ENCODE data around the gene NSD1.
A peak's percentile ranks its signal among the peaks of the same experiment; 100 is the strongest.
"Not testable (repeated sequence)": the region's sequence is repeated elsewhere in the genome, so short reads cannot be mapped to it uniquely, and the experiment has no call there.

Gene NSD1

DNA sequence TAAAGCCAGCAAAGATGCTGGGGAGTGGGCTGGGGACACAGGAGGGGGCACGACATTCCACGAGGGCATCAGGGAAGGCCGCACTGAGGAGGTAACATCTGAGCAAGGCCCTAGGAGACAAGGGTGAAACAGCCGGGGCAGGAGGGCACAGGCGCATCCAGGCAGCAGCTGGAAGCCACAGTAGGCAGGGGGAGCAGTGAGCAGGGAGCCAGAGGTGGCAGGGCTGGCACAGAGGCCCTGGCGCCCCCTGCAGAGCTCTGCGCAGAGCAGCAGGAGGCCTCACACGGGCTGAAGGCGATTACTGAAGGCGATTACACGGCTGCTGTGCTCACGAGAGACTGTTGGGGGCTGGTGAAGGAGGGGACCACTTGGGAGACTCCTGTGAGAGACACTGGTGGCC, 202.5 kb downstream of the NSD1 start:
- H3K36me3 Mint-ChIP-seq (ENCODE audit: low read depth), result peaks cover 30% of the 10 kb centered on the region
- no peaks in the 10 kb centered on the region for H3K4me1 Mint-ChIP-seq

GRCh38 chr5:177336603-177337494, 203.3 kb downstream of the NSD1 start:
- Mint-ChIP-seq H3K27ac (no peak overlapping the region), H3K9me3 (no peaks in the 10 kb centered on the region), H3K4me1 (no peaks in the 10 kb centered on the region), H3K36me3 (ENCODE audit: low read depth) (peaks cover 37% of the 10 kb centered on the region), H3K27me3 (ENCODE audit: low read depth, poor library complexity) (peaks cover 3% of the 10 kb centered on the region), H3K4me3 (no peak overlapping the region)
- no peak for DNase-seq
- TF ChIP-seq, protein P1, sequence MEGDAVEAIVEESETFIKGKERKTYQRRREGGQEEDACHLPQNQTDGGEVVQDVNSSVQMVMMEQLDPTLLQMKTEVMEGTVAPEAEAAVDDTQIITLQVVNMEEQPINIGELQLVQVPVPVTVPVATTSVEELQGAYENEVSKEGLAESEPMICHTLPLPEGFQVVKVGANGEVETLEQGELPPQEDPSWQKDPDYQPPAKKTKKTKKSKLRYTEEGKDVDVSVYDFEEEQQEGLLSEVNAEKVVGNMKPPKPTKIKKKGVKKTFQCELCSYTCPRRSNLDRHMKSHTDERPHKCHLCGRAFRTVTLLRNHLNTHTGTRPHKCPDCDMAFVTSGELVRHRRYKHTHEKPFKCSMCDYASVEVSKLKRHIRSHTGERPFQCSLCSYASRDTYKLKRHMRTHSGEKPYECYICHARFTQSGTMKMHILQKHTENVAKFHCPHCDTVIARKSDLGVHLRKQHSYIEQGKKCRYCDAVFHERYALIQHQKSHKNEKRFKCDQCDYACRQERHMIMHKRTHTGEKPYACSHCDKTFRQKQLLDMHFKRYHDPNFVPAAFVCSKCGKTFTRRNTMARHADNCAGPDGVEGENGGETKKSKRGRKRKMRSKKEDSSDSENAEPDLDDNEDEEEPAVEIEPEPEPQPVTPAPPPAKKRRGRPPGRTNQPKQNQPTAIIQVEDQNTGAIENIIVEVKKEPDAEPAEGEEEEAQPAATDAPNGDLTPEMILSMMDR (IDR thresholded peaks at IDR 0.05), result no peak

More for the DNA sequence above, 202.5 kb downstream of the NSD1 start:
- Mint-ChIP-seq H3K4me3 (no peak overlapping the region), H3K9me3 (no peaks in the 10 kb centered on the region), H3K27me3 (ENCODE audit: low read depth, poor library complexity) (peaks cover 3% of the 10 kb centered on the region), H3K27ac (no peak overlapping the region)
- TF ChIP-seq, protein P1 (IDR thresholded peaks at IDR 0.05), result peak; percentile 8
- no peak for DNase-seq

DNA sequence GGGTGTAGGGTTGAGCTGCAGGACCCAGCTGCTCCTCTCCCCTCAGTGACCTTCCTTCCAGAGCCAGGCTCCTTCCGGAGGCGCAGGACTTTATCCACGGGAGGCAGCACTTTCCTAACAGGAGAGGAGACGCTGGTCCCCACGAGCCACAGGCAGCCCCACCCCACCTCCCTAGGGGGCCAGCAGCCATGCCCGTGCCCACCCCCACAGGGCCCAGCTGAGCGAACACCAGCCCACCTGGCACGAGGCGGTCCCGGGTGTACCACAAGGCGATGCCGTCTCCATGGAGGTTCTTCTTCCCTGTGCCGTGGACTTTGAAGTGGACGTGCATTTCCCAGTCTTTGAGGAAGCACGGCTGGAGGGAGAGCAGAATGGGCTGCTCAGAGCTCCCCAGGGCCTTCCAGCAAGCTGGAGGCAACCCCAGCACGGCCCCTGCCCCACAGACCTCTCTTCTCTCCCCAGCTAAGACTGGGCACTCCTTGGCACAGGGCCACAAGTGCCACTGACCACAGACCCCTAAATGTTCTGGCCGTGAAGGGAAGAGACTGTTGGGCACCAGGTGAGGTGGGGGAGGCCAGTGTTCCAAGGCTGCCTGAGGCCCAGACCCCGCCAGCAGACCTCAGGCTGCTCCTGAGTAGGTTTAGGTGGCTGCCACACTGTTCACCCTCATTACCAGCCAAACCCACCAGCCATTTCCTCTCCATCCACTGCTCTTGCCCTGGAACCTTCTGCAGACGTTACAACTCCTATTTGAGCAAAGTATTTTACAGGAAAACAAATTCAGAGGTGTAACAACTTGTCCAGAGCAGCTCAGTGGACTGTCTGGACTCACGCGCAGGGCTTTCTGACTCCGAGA, 204.9 kb downstream of the NSD1 start:
- TF ChIP-seq, protein P1 (IDR thresholded peaks at IDR 0.05), result no peak
- Mint-ChIP-seq H3K4me3 (no peak overlapping the region), H3K4me1 (no peaks in the 10 kb centered on the region), H3K27me3 (ENCODE audit: low read depth, poor library complexity) (peaks cover 3% of the 10 kb centered on the region), H3K36me3 (ENCODE audit: low read depth) (peaks cover 46% of the 10 kb centered on the region), H3K9me3 (no peaks in the 10 kb centered on the region), H3K27ac (no peak overlapping the region)
- DNase-seq, result no peak

DNA sequence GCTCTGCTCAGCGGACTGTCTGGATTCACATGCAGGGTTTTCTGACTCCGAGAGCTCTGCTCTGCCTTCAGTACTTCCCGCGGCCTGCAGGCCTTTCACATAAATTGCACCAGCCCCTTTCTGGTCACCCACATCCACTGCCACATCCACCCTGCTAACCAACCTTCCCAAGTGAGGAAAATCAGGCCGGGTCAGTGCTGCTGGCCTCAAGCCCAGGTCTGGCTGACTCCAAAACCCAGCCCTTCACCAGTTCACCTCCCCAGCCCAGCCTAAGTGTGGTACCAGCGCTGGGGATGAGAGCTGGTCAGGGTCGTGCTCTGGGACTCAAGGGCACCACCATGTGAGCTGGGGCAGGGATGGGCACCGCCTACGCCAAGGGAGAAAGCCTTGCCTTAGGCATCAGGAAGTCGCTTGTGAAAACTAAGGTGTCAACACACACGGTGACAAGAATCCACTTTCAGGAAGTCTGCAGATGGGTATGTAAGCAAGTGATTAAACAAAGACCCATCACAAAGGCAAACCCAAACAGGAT, 205.6 kb downstream of the NSD1 start:
- H3K4me1 Mint-ChIP-seq, result no peaks in the 10 kb centered on the region
- peaks cover 3% of the 10 kb centered on the region for H3K27me3 Mint-ChIP-seq (ENCODE audit: low read depth, poor library complexity)
- H3K36me3 Mint-ChIP-seq (ENCODE audit: low read depth), result peaks cover 42% of the 10 kb centered on the region
- DNase-seq, result no peak
- H3K27ac Mint-ChIP-seq, result no peak overlapping the region
- H3K4me3 Mint-ChIP-seq, result no peak overlapping the region
- TF ChIP-seq, protein P1 (IDR thresholded peaks at IDR 0.05), result no peak
- no peaks in the 10 kb centered on the region for H3K9me3 Mint-ChIP-seq

DNA sequence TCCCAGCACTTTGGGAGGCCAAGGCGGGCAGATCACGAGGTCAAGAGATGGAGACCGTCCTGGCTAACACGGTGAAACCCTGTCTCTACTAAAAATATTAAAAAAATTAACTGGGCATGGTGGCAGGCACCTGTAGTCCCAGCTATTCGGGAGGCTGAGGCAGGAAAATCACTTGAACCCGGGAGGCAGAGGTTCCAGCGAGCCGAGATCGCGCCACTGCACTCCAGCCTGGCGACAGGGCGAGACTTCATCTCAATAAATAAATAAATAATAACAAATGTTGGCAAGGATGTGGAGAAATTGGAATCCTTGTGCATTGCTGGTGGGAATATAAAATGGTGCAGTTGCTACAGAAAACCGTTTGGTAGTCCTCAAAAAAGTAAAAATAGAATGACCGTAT, 209.4 kb downstream of the NSD1 start:
- H3K9me3 Mint-ChIP-seq; DNase-seq; H3K27me3 Mint-ChIP-seq (ENCODE audit: low read depth, poor library complexity); H3K4me3 Mint-ChIP-seq; H3K27ac Mint-ChIP-seq; H3K4me1 Mint-ChIP-seq: not testable (repeated sequence)
- H3K36me3 Mint-ChIP-seq (ENCODE audit: low read depth), result peaks cover 42% of the 10 kb centered on the region

DNA sequence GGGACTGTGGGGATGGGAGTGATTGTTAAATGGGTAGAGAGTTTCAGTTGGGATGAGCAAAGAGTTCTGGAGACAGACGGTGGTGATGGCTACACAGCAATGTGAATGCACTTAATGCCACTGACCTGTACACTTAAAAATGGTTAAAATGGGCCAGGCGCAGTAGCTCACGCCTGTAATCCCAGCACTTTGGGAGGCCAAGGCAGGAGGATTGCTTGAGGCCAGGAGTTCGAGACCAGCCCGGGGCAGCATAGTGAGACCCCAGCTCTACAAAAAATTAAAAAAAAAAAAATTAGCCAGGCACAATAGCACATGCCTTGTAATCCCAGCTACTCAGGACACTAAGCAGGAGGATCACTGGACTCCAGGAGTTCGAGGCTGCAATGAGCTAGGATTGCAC, 210.2 kb downstream of the NSD1 start:
- H3K9me3 Mint-ChIP-seq, result no peaks in the 10 kb centered on the region
- no peaks in the 10 kb centered on the region for H3K27me3 Mint-ChIP-seq (ENCODE audit: low read depth, poor library complexity)
- peaks cover 5% of the 10 kb centered on the region for H3K4me1 Mint-ChIP-seq
- H3K27ac Mint-ChIP-seq, result no peak overlapping the region
- no peak overlapping the region for H3K4me3 Mint-ChIP-seq
- no peak for DNase-seq
- TF ChIP-seq, protein P1 (IDR thresholded peaks at IDR 0.05), result no peak
- H3K36me3 Mint-ChIP-seq (ENCODE audit: low read depth), result peaks cover 42% of the 10 kb centered on the region

Measured in nephron progenitor cell (in vitro differentiated cells).